AG04449 (cell line): ENCODE data around the gene RPS4Y2.

Experiments used
- CTCF ChIA-PET: fragments of 350-600 bp; formaldehyde crosslinking; extraction: SDS; loops from one replicate; lab custom pipeline; 2021; ENCODE audit warnings: antibody characterized with exemption; lab: Yijun Ruan, JAX
- POLR2A ChIA-PET: fragments of 400-600, 350-600 bp; formaldehyde crosslinking; extraction: SDS; loops from one replicate; lab custom pipeline; 2020; ENCODE audit warnings: antibody characterized with exemption, inconsistent platforms; lab: Yijun Ruan, JAX
- DNase-seq: peaks from one replicate; pipeline ENCODE4 v3.0.0-alpha.2; 2010; ENCODE audit warnings: low read depth, low spot score
- H3K4me3 ChIP-seq: 2 replicates; pipeline ENCODE4 v1.5.1; 2011; ENCODE audit warnings: low read depth, mild to moderate bottlenecking, control low read depth, low read length
- CTCF ChIP-seq: IDR thresholded peaks from one replicate; pipeline ENCODE4 v1.5.1; 2011; ENCODE audit warnings: mild to moderate bottlenecking, moderate library complexity, low read length, control low read depth, inconsistent platforms; ENCODE audit not compliant: insufficient read depth; ENCODE audit errors: missing control alignments

Gene RPS4Y2

GRCh38 chrY:20755808-20756207, at the start of gene RPS4Y2:
Gene RPS4Y2 (plus strand): TSS chrY:20756108. CDS start chrY:20756164, 56 bp downstream.
- CTCF ChIA-PET = no interaction called here
- POLR2A ChIA-PET = no interaction called here
- DNase-seq = no peak
- no peak within 1 kb of the TSS for H3K4me3 ChIP-seq
- TF ChIP-seq CTCF = no peak

- DNase-seq = no peak
- ChIA-PET POLR2A (no interaction called here), CTCF (no interaction called here)
- H3K4me3 ChIP-seq = no peak overlapping the region
- no peak for TF ChIP-seq CTCF
These were observed 41.5 kb upstream of the RPS4Y2 start for GRCh38 chrY:20714391-20714790.

GRCh38 chrY:20726184-20726907, 29.6 kb upstream of the RPS4Y2 start:
- no peak for DNase-seq
- no peak overlapping the region for H3K4me3 ChIP-seq
- CTCF ChIA-PET = no interaction called here
- TF ChIP-seq CTCF = no peak
- POLR2A ChIA-PET = no interaction called here

GRCh38 chrY:20735200-20735599, 20.7 kb upstream of the RPS4Y2 start:
- TF ChIP-seq CTCF = no peak
- no peak overlapping the region for H3K4me3 ChIP-seq
- ChIA-PET POLR2A (no interaction called here), CTCF (no interaction called here)
- no peak for DNase-seq

- CTCF ChIA-PET = no interaction called here
- no peak for TF ChIP-seq CTCF
- POLR2A ChIA-PET = no interaction called here
- DNase-seq = no peak
- H3K4me3 ChIP-seq = no peak overlapping the region
These were observed 16.1 kb upstream of the RPS4Y2 start for GRCh38 chrY:20739806-20740205.

GRCh38 chrY:20740609-20741008, 15.3 kb upstream of the RPS4Y2 start:
- CTCF ChIA-PET = no interaction called here
- DNase-seq = no peak
- TF ChIP-seq CTCF = no peak
- POLR2A ChIA-PET = no interaction called here
- no peak overlapping the region for H3K4me3 ChIP-seq
